HCT116 (cell line): ENCODE data around the gene PRSS36. TPM values are rescaled to one million over a fixed set of nuclear protein-coding genes. Genes with fewer than 3 reads are reported as not detected.

Source experiments
- ATAC-seq: fragments of 200-7000 bp; cut with Tn5 transposase; 2 replicates; pipeline ENCODE4 v1.9.1; 2020; ENCODE audit warnings: mild to moderate bottlenecking, moderate library complexity
- BruUV-seq: library from RNA; stranded (reverse); fragments of 400-500 nt; replicated peaks from 2 replicates; lab custom pipeline; 2021; lab: Mats Ljungman, UMichigan
- CTCF ChIA-PET: fragments of 300-600 bp; sonication (Branson Sonifier 250); formaldehyde crosslinking; loops from one replicate; lab custom pipeline; 2021; ENCODE audit warnings: antibody characterized with exemption; lab: Charles Lee
- POLR2A ChIA-PET: fragments of 300-600, 350-600 bp; sonication (Branson Sonifier 250); formaldehyde crosslinking; loops from one replicate; lab custom pipeline; 2021; ENCODE audit warnings: antibody characterized with exemption; lab: Charles Lee
- RAD21 ChIA-PET, 2 experiments: fragments of 300-600 bp; sonication (Branson Sonifier 250); formaldehyde crosslinking; loops; one replicate each; lab custom pipeline; 2023; ENCODE audit warnings: low total read pairs in 2 of 2; ENCODE audit not compliant: uncharacterized antibody in 2 of 2, unreplicated experiment in 2 of 2, low non-redundant PET in 1 of 2; lab: Charles Lee
- DNase-seq: peaks from one replicate; pipeline ENCODE4 v3.0.0-alpha.2; 2010; ENCODE audit warnings: low read depth, low spot score
- H2AFZ ChIP-seq: fragments of 200-600 bp; shearing (Covaris generic), sonication (generic); 2 replicates; pipeline ENCODE4 v1.6.1; 2017; ENCODE audit warnings: low read depth, mixed run types, mixed read lengths, antibody characterized with exemption, low read length; ENCODE audit not compliant: poor library complexity, severe bottlenecking
- H3K27ac ChIP-seq: 2 replicates; pipeline ENCODE4 v1.5.1; 2012; ENCODE audit warnings: low read depth, low read length
- H3K27me3 ChIP-seq: fragments of 200-600 bp; sonication (generic); 2 replicates; pipeline ENCODE4 v1.6.1; 2016; ENCODE audit warnings: mixed run types, low read length, mixed read lengths; ENCODE audit not compliant: insufficient read depth
- H3K36me3 ChIP-seq, 2 experiments: fragments of 200-500 bp in 1 of 2; fragments of 200-600 bp in 1 of 2; sonication (Bioruptor generic) in 1 of 2; sonication (generic) in 1 of 2; 2 replicates each; pipeline versions ENCODE4 v1.5.1 to v1.6.1; 2014 to 2016; ENCODE audit warnings: low read length in 2 of 2, inconsistent platforms in 1 of 2, mixed read lengths in 1 of 2, mixed run types in 1 of 2; ENCODE audit not compliant: insufficient read depth in 2 of 2, control insufficient read depth in 1 of 2
- H3K4me1 ChIP-seq, 2 experiments: fragments of 200-600 bp in 1 of 2; sonication (generic) in 1 of 2; 2 replicates each; pipeline versions ENCODE4 v1.5.1 to v1.6.1; 2012 to 2017; ENCODE audit warnings: low read length in 2 of 2, inconsistent platforms in 1 of 2, mild to moderate bottlenecking in 1 of 2, mixed read lengths in 1 of 2, mixed run types in 1 of 2, moderate library complexity in 1 of 2; ENCODE audit not compliant: insufficient read depth in 2 of 2, control insufficient read depth in 1 of 2
- H3K4me2 ChIP-seq: fragments of 200-600 bp; sonication (generic); 2 replicates; pipeline ENCODE4 v1.6.1; 2017; ENCODE audit warnings: mixed run types, low read length, mixed read lengths
- H3K4me3 ChIP-seq, 2 experiments: fragments of 200-600 bp in 1 of 2; sonication (generic) in 1 of 2; replicated peaks in 1 of 2; 2 replicates each; pipeline ENCODE4 v1.5.1; 2011 to 2016; ENCODE audit warnings: low read length in 2 of 2, control low read depth in 1 of 2, low read depth in 1 of 2, mild to moderate bottlenecking in 1 of 2, mixed read lengths in 1 of 2, mixed run types in 1 of 2
- H3K79me2 ChIP-seq: fragments of 200-600 bp; sonication (generic); 2 replicates; pipeline ENCODE4 v1.6.1; 2017; ENCODE audit warnings: mild to moderate bottlenecking, mixed run types, low read length, moderate library complexity, mixed read lengths; ENCODE audit not compliant: insufficient read depth
- H3K9ac ChIP-seq: fragments of 200-600 bp; sonication (generic); 2 replicates; pipeline ENCODE4 v1.6.1; 2016; ENCODE audit warnings: low read length, mixed read lengths
- H3K9me2 ChIP-seq: fragments of 200-600 bp; sonication (generic), shearing (Covaris generic); 2 replicates; pipeline ENCODE4 v1.6.1; 2017; ENCODE audit warnings: mixed run types, mild to moderate bottlenecking, moderate library complexity; ENCODE audit not compliant: insufficient read depth
- H3K9me3 ChIP-seq, 2 experiments: fragments of 200-500 bp in 1 of 2; fragments of 200-600 bp in 1 of 2; sonication (Bioruptor generic) in 1 of 2; sonication (generic) in 1 of 2; 2 replicates each; pipeline ENCODE4 v1.6.1; 2014 to 2017; ENCODE audit warnings: low read length in 2 of 2, mixed read lengths in 2 of 2, inconsistent platforms in 1 of 2, low read depth in 1 of 2, mild to moderate bottlenecking in 1 of 2, mixed run types in 1 of 2, moderate library complexity in 1 of 2; ENCODE audit not compliant: control insufficient read depth in 1 of 2, insufficient read depth in 1 of 2
- H4K20me1 ChIP-seq: fragments of 200-600 bp; sonication (generic), shearing (Covaris generic); 2 replicates; pipeline ENCODE4 v1.6.1; 2017; ENCODE audit warnings: mixed run types, mild to moderate bottlenecking, moderate library complexity; ENCODE audit not compliant: insufficient read depth
- ATF3 ChIP-seq: IDR thresholded peaks from 2 replicates; pipeline ENCODE4 v1.6.1; 2012
- CBX3 ChIP-seq: IDR thresholded peaks from 2 replicates; pipeline ENCODE4 v1.6.1; 2012; ENCODE audit warnings: low read depth
- CEBPB ChIP-seq: IDR thresholded peaks from 2 replicates; pipeline ENCODE4 v1.6.1; 2012; ENCODE audit warnings: low read depth
- CTCF ChIP-seq, 3 experiments: fragments of 200-600 bp in 1 of 3; sonication (generic) in 1 of 3; IDR thresholded peaks in 2 of 3; conservative IDR thresholded peaks in 1 of 3; 2 replicates each; pipeline ENCODE4 v1.5.1; 2012 to 2017; ENCODE audit warnings: low read depth in 2 of 3, low read length in 2 of 3, antibody characterized with exemption in 1 of 3, borderline replicate concordance in 1 of 3, control low read depth in 1 of 3, mild to moderate bottlenecking in 1 of 3, mixed read lengths in 1 of 3, mixed run types in 1 of 3, moderate library complexity in 1 of 3; ENCODE audit not compliant: insufficient read depth in 1 of 3
- EZH2 ChIP-seq: fragments of 200-600 bp; sonication (generic); IDR thresholded peaks from 2 replicates; pipeline ENCODE4 v1.6.1; 2017; ENCODE audit warnings: antibody characterized with exemption, mixed run types
- EZH2phosphoT487 ChIP-seq: fragments of 200-600 bp; IDR thresholded peaks from 2 replicates; pipeline ENCODE4 v1.6.1; 2018; ENCODE audit warnings: antibody characterized with exemption, borderline replicate concordance
- FOSL1 ChIP-seq: IDR thresholded peaks from 2 replicates; pipeline ENCODE4 v1.6.1; 2012; ENCODE audit warnings: low read depth
- POLR2A ChIP-seq: IDR thresholded peaks from 2 replicates; pipeline ENCODE4 v1.7.0; 2011; ENCODE audit warnings: borderline replicate concordance; ENCODE audit not compliant: insufficient read depth, insufficient read length; ENCODE audit errors: extremely low read depth
- POLR2AphosphoS5 ChIP-seq: IDR thresholded peaks from 2 replicates; pipeline ENCODE4 v1.6.1; 2011; ENCODE audit warnings: mild to moderate bottlenecking, low read depth, low read length, moderate library complexity
- RAD21 ChIP-seq: IDR thresholded peaks from 2 replicates; pipeline ENCODE4 v1.6.1; 2012; ENCODE audit warnings: low read depth, mild to moderate bottlenecking
- REST ChIP-seq: IDR thresholded peaks from 2 replicates; pipeline ENCODE4 v1.6.1; 2012; ENCODE audit warnings: low read depth
- SP1 ChIP-seq: IDR thresholded peaks from 2 replicates; pipeline ENCODE4 v1.6.1; 2012; ENCODE audit warnings: low read depth
- SRF ChIP-seq: IDR thresholded peaks from 2 replicates; pipeline ENCODE4 v1.6.1; 2012; ENCODE audit warnings: low read depth
- TCF7L2 ChIP-seq: IDR thresholded peaks from 2 replicates; pipeline ENCODE4 v1.7.0; 2011; ENCODE audit warnings: borderline replicate concordance, inconsistent platforms; ENCODE audit not compliant: insufficient read depth, insufficient read length; ENCODE audit errors: extremely low read depth
- YY1 ChIP-seq: IDR thresholded peaks from 2 replicates; pipeline ENCODE4 v1.6.1; 2011; ENCODE audit warnings: low read length, low read depth, moderate library complexity, mild to moderate bottlenecking; ENCODE audit not compliant: insufficient replicate concordance; ENCODE audit errors: extremely low read depth
- ZFX ChIP-seq: fragments of 450-650 bp; IDR thresholded peaks from 2 replicates; pipeline ENCODE4 v1.6.1; 2017
- ZNF274 ChIP-seq: fragments of 200-500 bp; sonication (Bioruptor generic); IDR thresholded peaks from 2 replicates; pipeline ENCODE4 v1.6.1; 2014; ENCODE audit warnings: mild to moderate bottlenecking, low read depth, low read length, inconsistent platforms
- intact Hi-C: fragments of 100-400 bp; cut with micrococcal nuclease; formaldehyde crosslinking; loops from 2 replicates; pipeline ENCODE4 v1.10.0; 2022
- total RNA-seq: library from RNA; stranded (reverse); gene quantifications from one replicate; pipeline ENCODE4 v1.2.1, GENCODE V29; 2021; ENCODE audit not compliant: unreplicated experiment
- TF ChIP-seq, protein P1 (sequence below): IDR thresholded peaks from 2 replicates; pipeline ENCODE4 v1.6.1; 2012

PRSS36 gene
- total RNA-seq, 1 experiment from 2014 or later: not detected

- POLR2A ChIA-PET: no interaction called here
- H3K4me1 ChIP-seq: peaks cover 4 to 15% of the 10 kb centered on the region in 2 experiments; a peak in 3 of 4 replicates
- RAD21 ChIA-PET: no interaction called here
- no peak overlapping the region for H3K27ac ChIP-seq
- no peak overlapping the region for H3K4me3 ChIP-seq
- no TSS peak for BruUV-seq
- no peak for ATAC-seq
- H3K4me2 ChIP-seq: no peak overlapping the region
- H3K79me2 ChIP-seq: peaks cover 99% of the 10 kb centered on the region
- no peak for DNase-seq
- H3K9ac ChIP-seq: no peak overlapping the region
- CTCF ChIA-PET: no interaction called here
- intact Hi-C loops: no loop called here
- H3K36me3 ChIP-seq: peaks cover 69 to 87% of the 10 kb centered on the region in 2 experiments
- H2AFZ ChIP-seq: no peak overlapping the region
- peaks cover 86% of the 10 kb centered on the region for H4K20me1 ChIP-seq
- no peak for TF ChIP-seq SRF
- no peak for TF ChIP-seq ATF3
- TF ChIP-seq POLR2AphosphoS5: no peak
- TF ChIP-seq CEBPB: no peak
- no peak for TF ChIP-seq FOSL1
- no peak for TF ChIP-seq CBX3
- no peak for TF ChIP-seq YY1
- TF ChIP-seq SP1: no peak
- TF ChIP-seq TCF7L2: no peak
- no peak for TF ChIP-seq CTCF (IDR thresholded peaks at IDR 0.05 in 2 of 3, conservative IDR thresholded peaks at IDR 0.05 in 1 of 3; ENCODE audit: borderline replicate concordance in 1 of 3, insufficient read depth in 1 of 3, low read depth in 2 of 3, low read length in 2 of 3)
- TF ChIP-seq, protein P1, sequence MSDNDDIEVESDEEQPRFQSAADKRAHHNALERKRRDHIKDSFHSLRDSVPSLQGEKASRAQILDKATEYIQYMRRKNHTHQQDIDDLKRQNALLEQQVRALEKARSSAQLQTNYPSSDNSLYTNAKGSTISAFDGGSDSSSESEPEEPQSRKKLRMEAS: no peak
- TF ChIP-seq EZH2: no peak
- TF ChIP-seq ZNF274: no peak
- no peak for TF ChIP-seq EZH2phosphoT487
- TF ChIP-seq POLR2A: no peak
- no peak for TF ChIP-seq RAD21
- no peak for TF ChIP-seq ZFX
- TF ChIP-seq REST: no peak
- TF ChIP-seq, all 23 proteins: peak for 0
- Histone ChIP-seq H3K27me3 (no peaks in the 10 kb centered on the region), H3K9me2 (no peaks in the 10 kb centered on the region), H3K9me3 (no peaks in the 10 kb centered on the region)
These were observed 35.0 kb upstream of the PRSS36 start for GRCh38 chr16:31184888-31185287.
